Activated CD4-positive, alpha-beta T cell treated with anti-CD3 and anti-CD28 coated beads, Interleukin-2, Interleukin-4, amounts not matched to agents 100 ng/mL and 50 ng/mL, durations not matched to agents 16 hours and 8 hours (primary cell): Measurements from ENCODE around the gene GFAP.

Experiments
- DNase-seq: peaks from one replicate; pipeline ENCODE4 v3.0.0-alpha.2; 2020; ENCODE audit warnings: low spot score

Gene GFAP

DNA sequence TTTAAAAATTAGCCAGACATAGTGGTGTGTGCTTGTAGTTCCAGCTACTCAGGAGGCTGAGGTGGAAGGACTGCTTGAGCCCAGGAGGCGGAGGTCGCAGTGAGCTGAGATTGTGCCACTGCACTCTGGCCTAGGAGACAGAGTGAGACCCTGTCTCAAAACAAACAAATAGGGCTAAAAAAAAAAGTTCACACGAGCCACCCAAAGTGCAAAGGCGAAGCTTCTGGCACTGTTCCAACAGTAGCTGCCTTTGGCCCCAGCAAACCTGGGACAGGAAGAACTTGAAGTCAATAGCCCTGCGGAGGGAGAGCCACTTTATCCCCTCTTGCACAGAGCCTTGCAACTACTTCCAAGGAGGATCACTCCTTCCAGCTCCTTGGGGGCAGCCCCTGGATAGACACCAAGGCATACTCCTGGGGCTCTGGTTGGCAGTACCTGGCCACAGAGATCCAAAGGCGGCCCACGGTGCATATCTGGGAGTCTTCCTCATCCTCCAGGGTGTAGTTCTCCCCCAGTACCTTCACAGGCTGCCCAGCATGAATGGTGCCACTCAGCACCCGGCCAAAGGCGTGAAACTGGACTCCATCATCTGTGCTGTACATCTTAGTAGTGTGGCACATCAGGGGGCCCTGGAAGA lies 52.9 kb downstream of the GFAP start:
- DNase-seq: no peak

GRCh38 chr17:44859701-44860100 lies 55.6 kb downstream of the GFAP start:
- no peak for DNase-seq

DNA sequence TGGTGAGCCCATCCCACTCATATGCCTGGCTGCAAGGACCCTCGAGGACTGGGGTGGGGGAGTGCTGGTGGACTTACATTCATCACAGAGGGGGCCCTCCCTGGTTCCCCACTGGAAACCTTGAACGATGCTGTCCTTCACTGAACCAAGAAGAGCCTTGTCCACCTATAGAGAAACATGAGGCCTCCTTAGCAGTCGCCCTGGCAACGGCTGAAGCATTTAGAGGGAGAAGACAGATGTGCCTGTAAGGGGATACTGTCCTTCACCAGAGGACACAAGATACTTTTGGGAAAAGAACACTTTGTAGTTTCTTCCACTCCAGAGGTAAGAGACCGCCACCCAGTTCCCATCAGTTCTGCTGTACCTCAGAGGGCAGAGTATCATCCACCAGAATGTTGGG lies 61.1 kb downstream of the GFAP start:
- no peak for DNase-seq
